Ovary (tissue), 9 donors: ENCODE data around the gene SEC31B. TPM values are rescaled to one million over a fixed set of nuclear protein-coding genes. Genes with fewer than 3 reads are reported as not detected.

Experiments used
- DNase-seq, 5 donors: peaks; one replicate each; pipeline ENCODE4 v3.0.0-alpha.2; 2019 to 2020
- H3K27ac ChIP-seq, 2 donors: fragments of 200-600 bp; one replicate each; pipeline versions ENCODE4 v1.5.1 to v1.8.0; 2019 to 2022
- H3K27me3 ChIP-seq: fragments of 200-600 bp; one replicate; pipeline ENCODE4 v1.8.0; 2022
- H3K36me3 ChIP-seq: fragments of 200-600 bp; sonication (generic); one replicate; pipeline ENCODE4 v1.5.1; 2019
- H3K4me1 ChIP-seq: one replicate; pipeline ENCODE4 v1.8.1; 2013; ENCODE audit warnings: mild to moderate bottlenecking, moderate library complexity; ENCODE audit not compliant: insufficient read depth
- H3K4me3 ChIP-seq: fragments of 200-600 bp; sonication (generic); one replicate; pipeline ENCODE4 v1.5.1; 2017
- H3K9me3 ChIP-seq, 2 donors: fragments of 200-600 bp in 1 of 2; sonication (generic) in 1 of 2; one replicate each; pipeline versions ENCODE4 v1.5.1 to v1.8.1; 2013 to 2019; ENCODE audit warnings: mild to moderate bottlenecking in 1 of 2, moderate library complexity in 1 of 2
- EP300 ChIP-seq: sonication (generic); formaldehyde crosslinking; IDR thresholded peaks from one replicate; pipeline ENCODE4 v1.6.1; 2017; ENCODE audit warnings: antibody characterized with exemption
- POLR2A ChIP-seq: fragments of 450-650 bp; IDR thresholded peaks from one replicate; pipeline ENCODE4 v1.6.1; 2017; ENCODE audit warnings: antibody characterized with exemption, mild to moderate bottlenecking, moderate library complexity
- WGBS, 3 donors: extraction: QIAGEN DNeasy Blood & Tissue Kit in 1 of 3; methylation state at CpG; one replicate each; pipeline versions ENCODE4 v1.1.5 to v1.1.7; 2013 to 2017; 5-methylcytosine and 5-hydroxymethylcytosine counted together
- intact Hi-C, 4 donors: fragments of 100-400 bp; cut with DNase I; formaldehyde crosslinking; loops; one replicate each; pipeline versions ENCODE4 v1.11.0 to v1.15.1; 2022 to 2023
- polyA plus RNA-seq, 2 donors: library from polyadenylated mRNA; stranded (reverse); fragments of 200-250 nt in 1 of 2; fragments of 350-450 nt in 1 of 2; fragmentation: Illumina TruSeq in 1 of 2; extraction: RNeasy Lipid Tissue Mini Kit (QIAGEN cat#74804) in 1 of 2; gene quantifications; one replicate each; pipeline ENCODE4 v1.2.3, GENCODE V29; 2013 to 2014
- total RNA-seq, 7 donors: library from RNA; depleted of rRNA in 2 of 7; stranded (reverse); fragments of >200 nt in 2 of 7; fragmentation: NEBNext Ultra II Directional in 3 of 7; extraction: Animal tissue kit (Norgen Biotek cat#: 25700) in 3 of 7; gene quantifications; one replicate each; pipeline versions ENCODE4 v1.1.0 to v1.2.4, GENCODE V29; 2016 to 2023
- TF ChIP-seq, protein P1 (sequence below), 3 donors: fragments of 450-650 bp in 2 of 3; fragments of 200-600 bp in 1 of 3; IDR thresholded peaks; one replicate each; pipeline versions ENCODE4 v1.5.1 to v1.8.0; 2016 to 2022; ENCODE audit warnings: antibody characterized with exemption in 3 of 3, mild to moderate bottlenecking in 1 of 3
- donor health status: DM: no; HTN: no; CAD: no; lungs with moderate emphysema.
- donor health status: DM: no; HTN: no; CAD: no.
- donor health status: Bipolar disorder and iron deficiency.
- donor health status: DM: yes; HTN: yes; CAD: no.
- donor health status: DM: no; HTN: no; CAD: no.
- donor health status: DM: yes; HTN: yes; CAD: no.

Gene SEC31B
- total and polyA plus RNA-seq, 9 donors: 6.1 to 14.1 (median 8.3) TPM

DNA sequence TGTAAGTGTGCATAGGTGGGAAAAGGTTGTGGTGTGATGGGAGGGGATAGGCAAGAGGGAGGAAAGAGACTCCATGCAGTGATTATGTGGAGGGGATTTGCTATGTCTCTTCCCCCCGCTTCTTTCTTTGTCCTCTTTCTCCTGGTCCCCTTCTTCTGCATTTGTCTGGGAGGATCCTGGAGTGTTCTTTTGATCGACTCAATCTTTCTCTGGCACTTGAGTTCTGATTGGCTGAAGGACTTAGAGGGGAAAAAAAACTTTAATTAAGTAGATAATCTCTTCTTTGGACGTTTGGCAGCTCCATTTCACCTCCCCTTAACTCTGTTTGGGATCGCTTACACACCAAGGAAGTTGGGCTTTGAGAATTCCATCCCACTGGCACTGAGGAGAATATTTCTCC lies 57.0 kb downstream of the SEC31B start, which contains the start of gene WNT8B:
Gene WNT8B, plus strand, starts transcription at position 301 of the 400 bp plus-strand sequence. CDS start 160 bp downstream, outside the sequence.
- WGBS, 3 donors: 49 to 54% (median 50%) methylated on average over 4 of the region's 4 CpGs
- DNase-seq: no peak
- Histone ChIP-seq H3K27me3 (no peaks in the 10 kb centered on the region), H3K36me3 (no peaks in the 10 kb centered on the region), H3K4me3 (no peak within 1 kb of the TSS), H3K27ac (no peak within 1 kb of the TSS), H3K4me1 (no peaks in the 10 kb centered on the region), H3K9me3 (no peaks in the 10 kb centered on the region)
- TF ChIP-seq POLR2A (no peak), EP300 (no peak)
- TF ChIP-seq, protein P1, sequence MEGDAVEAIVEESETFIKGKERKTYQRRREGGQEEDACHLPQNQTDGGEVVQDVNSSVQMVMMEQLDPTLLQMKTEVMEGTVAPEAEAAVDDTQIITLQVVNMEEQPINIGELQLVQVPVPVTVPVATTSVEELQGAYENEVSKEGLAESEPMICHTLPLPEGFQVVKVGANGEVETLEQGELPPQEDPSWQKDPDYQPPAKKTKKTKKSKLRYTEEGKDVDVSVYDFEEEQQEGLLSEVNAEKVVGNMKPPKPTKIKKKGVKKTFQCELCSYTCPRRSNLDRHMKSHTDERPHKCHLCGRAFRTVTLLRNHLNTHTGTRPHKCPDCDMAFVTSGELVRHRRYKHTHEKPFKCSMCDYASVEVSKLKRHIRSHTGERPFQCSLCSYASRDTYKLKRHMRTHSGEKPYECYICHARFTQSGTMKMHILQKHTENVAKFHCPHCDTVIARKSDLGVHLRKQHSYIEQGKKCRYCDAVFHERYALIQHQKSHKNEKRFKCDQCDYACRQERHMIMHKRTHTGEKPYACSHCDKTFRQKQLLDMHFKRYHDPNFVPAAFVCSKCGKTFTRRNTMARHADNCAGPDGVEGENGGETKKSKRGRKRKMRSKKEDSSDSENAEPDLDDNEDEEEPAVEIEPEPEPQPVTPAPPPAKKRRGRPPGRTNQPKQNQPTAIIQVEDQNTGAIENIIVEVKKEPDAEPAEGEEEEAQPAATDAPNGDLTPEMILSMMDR (IDR thresholded peaks at IDR 0.05): no peak
- intact Hi-C loops: no loop called here

- no peak for DNase-seq
- Histone ChIP-seq H3K36me3 (no peaks in the 10 kb centered on the region), H3K4me3 (no peak overlapping the region), H3K27me3 (no peaks in the 10 kb centered on the region), H3K9me3 (no peaks in the 10 kb centered on the region), H3K4me1 (no peaks in the 10 kb centered on the region), H3K27ac (no peak overlapping the region)
- no peak for TF ChIP-seq POLR2A
- no peak for TF ChIP-seq EP300
- TF ChIP-seq, protein P1 (IDR thresholded peaks at IDR 0.05): no peak
- WGBS, 3 donors: 73 to 82% (median 81%) methylated on average over 4 of the region's 4 CpGs
- intact Hi-C loops: no loop called here
Observed at GRCh38 chr10:100448951-100449350, 70.7 kb downstream of the SEC31B start.

DNA sequence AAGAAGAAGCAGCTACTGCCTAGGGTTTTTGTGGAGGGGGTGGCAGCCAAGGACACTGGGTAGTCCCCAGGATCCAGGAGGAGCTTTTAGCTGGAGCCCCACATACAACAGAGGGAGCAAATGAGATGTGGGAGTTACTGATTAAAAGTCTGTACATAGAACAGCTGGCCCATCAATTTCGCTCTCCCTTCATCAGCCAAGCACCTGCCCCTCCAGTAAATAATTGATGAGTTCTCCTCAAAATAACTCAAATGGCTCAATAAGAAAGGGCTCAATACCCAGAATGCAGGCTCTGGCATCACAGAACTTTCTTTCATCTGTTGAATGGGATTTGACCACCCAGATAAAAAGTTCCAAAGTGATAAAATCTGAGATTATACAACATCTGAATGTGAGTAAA lies 72.0 kb downstream of the SEC31B start:
- no peak overlapping the region for H3K4me3 ChIP-seq
- H3K9me3 ChIP-seq: no peaks in the 10 kb centered on the region
- no peak overlapping the region for H3K27ac ChIP-seq
- no peaks in the 10 kb centered on the region for H3K4me1 ChIP-seq
- intact Hi-C loops: no loop called here
- H3K27me3 ChIP-seq: no peaks in the 10 kb centered on the region
- H3K36me3 ChIP-seq: no peaks in the 10 kb centered on the region
- DNase-seq: no peak
- WGBS, 3 donors: 15 to 25% (median 23%) methylated on average over 1 of the region's 1 CpG
- TF ChIP-seq, protein P1 (IDR thresholded peaks at IDR 0.05): no peak
- TF ChIP-seq POLR2A (no peak), EP300 (no peak)

DNA sequence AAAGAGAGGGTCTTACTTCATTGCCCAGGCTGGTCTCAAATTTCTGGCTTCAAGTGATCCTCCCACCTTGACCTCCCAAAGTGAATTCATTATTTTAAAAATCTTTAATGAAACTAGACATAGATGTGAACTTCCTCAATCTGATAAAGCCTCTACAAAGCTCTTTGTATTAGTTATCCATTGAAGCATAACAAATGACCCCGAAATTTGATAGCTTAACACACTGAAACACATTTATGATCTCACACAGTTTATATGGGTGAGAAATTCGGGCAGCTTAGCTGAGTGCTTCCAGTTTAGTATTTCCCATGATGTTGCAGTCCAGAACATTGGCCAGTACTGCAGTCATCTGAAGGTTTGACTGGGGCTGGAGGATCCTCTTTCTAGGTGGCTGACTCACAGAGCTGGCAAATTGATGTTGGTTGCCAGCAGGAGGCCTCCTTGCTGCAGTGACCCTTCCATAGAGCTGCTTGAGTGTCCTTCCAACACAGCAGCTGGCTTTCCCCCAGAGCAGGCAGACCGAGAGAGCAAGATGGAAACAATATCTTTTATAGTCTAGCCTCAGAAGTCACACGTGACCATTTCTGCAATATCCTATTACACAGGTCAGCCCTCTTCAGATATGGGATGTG lies 73.4 kb downstream of the SEC31B start:
- Histone ChIP-seq H3K27me3 (no peaks in the 10 kb centered on the region), H3K9me3 (no peaks in the 10 kb centered on the region), H3K4me3 (no peak overlapping the region), H3K36me3 (no peaks in the 10 kb centered on the region), H3K4me1 (no peaks in the 10 kb centered on the region), H3K27ac (no peak overlapping the region)
- TF ChIP-seq, protein P1 (IDR thresholded peaks at IDR 0.05): no peak
- TF ChIP-seq POLR2A (no peak), EP300 (no peak)
- intact Hi-C loops: no loop called here
- DNase-seq: no peak
- 45 to 65% (median 59%) methylated on average over 4 of the region's 4 CpGs for WGBS, 3 donors
